ENCODE data around the gene CSNK1G2. TPM values are rescaled to one million over a fixed set of nuclear protein-coding genes. Genes with fewer than 3 reads are reported as not detected.

Gene CSNK1G2
- total RNA-seq, 1 experiment from 2014 or later: 126 TPM

GRCh38 chr19:1980091-1980808 is 39.3 kb downstream of the CSNK1G2 start (continued):
- TF ChIP-seq ATF2 (CRISPR knock-in tag; IDR thresholded peaks at IDR 0.05; ENCODE audit: borderline replicate concordance, low read depth): no peak
- TF ChIP-seq ZNF423 (CRISPR knock-in tag; IDR thresholded peaks at IDR 0.05): no peak
- no peak for TF ChIP-seq ZNF416 (CRISPR knock-in tag; IDR thresholded peaks at IDR 0.05)
- no peak for TF ChIP-seq ZNF532 (CRISPR knock-in tag; IDR thresholded peaks at IDR 0.05; ENCODE audit: borderline replicate concordance)
- no peak for TF ChIP-seq ZBTB21 (CRISPR knock-in tag; IDR thresholded peaks at IDR 0.05; ENCODE audit: borderline replicate concordance)
- TF ChIP-seq CBFB (CRISPR knock-in tag; IDR thresholded peaks at IDR 0.05; ENCODE audit: low read depth): no peak
- no peak for TF ChIP-seq HMGA2 (CRISPR knock-in tag; IDR thresholded peaks at IDR 0.05)
- TF ChIP-seq USF1 (CRISPR knock-in tag; IDR thresholded peaks at IDR 0.05): no peak
- TF ChIP-seq EMX1 (CRISPR knock-in tag; IDR thresholded peaks at IDR 0.05): no peak
- no peak for TF ChIP-seq ZNF512 (CRISPR knock-in tag; IDR thresholded peaks at IDR 0.05; ENCODE audit: borderline replicate concordance)

- DNase-seq (ENCODE audit: low spot score) (no peak), ATAC-seq (no peak)
- peaks cover 19% of the 10 kb centered on the region for H3K36me3 Mint-ChIP-seq
- H3K27me3 Mint-ChIP-seq (ENCODE audit: low read depth): no peaks in the 10 kb centered on the region
- no peak overlapping the region for H3K27ac Mint-ChIP-seq
- POLR2A ChIA-PET: no interaction called here
- H3K9me3 Mint-ChIP-seq: no peaks in the 10 kb centered on the region
- no peaks in the 10 kb centered on the region for H3K4me1 Mint-ChIP-seq
- CTCF ChIA-PET: interaction anchor here (1.0 kb wide), 1 partner anchor 117 kb away, joined by 3 read pairs; no protein-coding TSS in a partner anchor
- no peak overlapping the region for H3K4me3 Mint-ChIP-seq
- TF ChIP-seq FOXJ3 (CRISPR knock-in tag; IDR thresholded peaks at IDR 0.05; ENCODE audit: borderline replicate concordance): no peak
- TF ChIP-seq ETV6 (CRISPR knock-in tag; IDR thresholded peaks at IDR 0.05): no peak
- no peak for TF ChIP-seq NFATC4 (CRISPR knock-in tag; IDR thresholded peaks at IDR 0.05)
- TF ChIP-seq ERG (CRISPR knock-in tag; IDR thresholded peaks at IDR 0.05): no peak
Observed at GRCh38 chr19:1980809-1981181, 39.8 kb downstream of the CSNK1G2 start.

Data from WTC11 (cell line).